OCI-LY7 (cell line): ENCODE data around the gene ESYT2. TPM values are rescaled to one million over a fixed set of nuclear protein-coding genes. Genes with fewer than 3 reads are reported as not detected.

Source experiments
- BruUV-seq: library from RNA; stranded (reverse); fragments of 400-500 nt; replicated peaks from 2 replicates; lab custom pipeline; 2021; lab: Mats Ljungman, UMichigan
- CTCF ChIA-PET: fragments of 300-600 bp; sonication (Branson Sonifier 250); formaldehyde crosslinking; loops from one replicate; lab custom pipeline; 2022; ENCODE audit warnings: antibody characterized with exemption; ENCODE audit not compliant: unreplicated experiment; lab: Charles Lee
- POLR2A ChIA-PET: fragments of 300-600 bp; sonication (Branson Sonifier 250); formaldehyde crosslinking; loops from one replicate; lab custom pipeline; 2022; ENCODE audit warnings: antibody characterized with exemption; lab: Charles Lee
- DNase-seq: peaks from one replicate; pipeline ENCODE4 v3.0.0-alpha.2; 2015; ENCODE audit warnings: low spot score
- H2AFZ ChIP-seq: fragments of 200-600 bp; sonication (generic), shearing (Covaris generic); 2 replicates; pipeline ENCODE4 v1.6.1; 2014; ENCODE audit warnings: mild to moderate bottlenecking, antibody characterized with exemption, low read length, moderate library complexity
- H3K27ac ChIP-seq: fragments of 200-600 bp; sonication (generic); 2 replicates; pipeline ENCODE4 v1.5.1; 2014; ENCODE audit warnings: mixed run types, low read depth, mild to moderate bottlenecking, moderate library complexity, low read length, inconsistent platforms; ENCODE audit not compliant: poor library complexity, severe bottlenecking
- H3K36me3 ChIP-seq: fragments of 200-600 bp; sonication (generic); 2 replicates; pipeline ENCODE4 v1.6.1; 2014; ENCODE audit warnings: mild to moderate bottlenecking, antibody characterized with exemption, low read length, moderate library complexity, mixed read lengths; ENCODE audit not compliant: insufficient read depth
- H3K4me1 ChIP-seq: fragments of 200-600 bp; sonication (generic); 2 replicates; pipeline ENCODE4 v1.5.1; 2014; ENCODE audit warnings: mild to moderate bottlenecking, low read length; ENCODE audit not compliant: insufficient read depth, poor library complexity, severe bottlenecking
- H3K4me2 ChIP-seq: fragments of 200-600 bp; sonication (generic); 2 replicates; pipeline ENCODE4 v1.6.1; 2014; ENCODE audit warnings: mild to moderate bottlenecking, low read length
- H3K4me3 ChIP-seq: fragments of 200-600 bp; sonication (generic); 2 replicates; pipeline ENCODE4 v1.5.1; 2014; ENCODE audit warnings: mild to moderate bottlenecking, low read depth, low read length; ENCODE audit not compliant: poor library complexity, severe bottlenecking
- H3K79me2 ChIP-seq: fragments of 200-600 bp; sonication (generic); 2 replicates; pipeline ENCODE4 v1.6.1; 2016; ENCODE audit warnings: low read depth, mild to moderate bottlenecking, low read length, moderate library complexity, mixed read lengths; ENCODE audit not compliant: insufficient read depth
- H3K9me2 ChIP-seq: fragments of 200-600 bp; sonication (generic); 2 replicates; pipeline ENCODE4 v1.6.1; 2016; ENCODE audit warnings: mild to moderate bottlenecking, low read length, mixed read lengths; ENCODE audit not compliant: insufficient read depth
- H3K9me3 ChIP-seq: fragments of 200-600 bp; sonication (generic); 2 replicates; pipeline ENCODE4 v1.6.1; 2014; ENCODE audit warnings: mild to moderate bottlenecking, mixed run types, low read length, mixed read lengths
- H4K20me1 ChIP-seq: fragments of 200-600 bp; sonication (generic); 2 replicates; pipeline ENCODE4 v1.6.1; 2014; ENCODE audit warnings: mild to moderate bottlenecking, antibody characterized with exemption, low read length, moderate library complexity, mixed read lengths; ENCODE audit not compliant: insufficient read depth
- EZH2phosphoT487 ChIP-seq: fragments of 200-600 bp; sonication (generic); IDR thresholded peaks from 2 replicates; pipeline ENCODE4 v1.6.1; 2018; ENCODE audit warnings: low read depth, borderline replicate concordance, mild to moderate bottlenecking, mixed run types, antibody characterized with exemption, low read length, moderate library complexity, mixed read lengths
- intact Hi-C: fragments of 100-400 bp; cut with micrococcal nuclease; formaldehyde crosslinking; loops from one replicate; pipeline ENCODE4 v1.10.0; 2022; ENCODE audit not compliant: unreplicated experiment
- total RNA-seq, 2 experiments: library from RNA; depleted of rRNA in 1 of 2; stranded (reverse); fragments of >200 nt in 1 of 2; shearing (Covaris generic) in 1 of 2; gene quantifications; 2 replicates each; pipeline ENCODE4 v1.2.3, GENCODE V29; 2014 to 2022
- TF ChIP-seq, protein P1 (sequence below): fragments of 200-600 bp; sonication (generic); conservative IDR thresholded peaks from 2 replicates; pipeline ENCODE4 v1.5.1; 2014; ENCODE audit warnings: mild to moderate bottlenecking, antibody characterized with exemption, low read length, moderate library complexity, mixed read lengths

ESYT2 gene
- total RNA-seq, 2 experiments from 2014 or later, result 24.2 to 33.7 TPM

DNA sequence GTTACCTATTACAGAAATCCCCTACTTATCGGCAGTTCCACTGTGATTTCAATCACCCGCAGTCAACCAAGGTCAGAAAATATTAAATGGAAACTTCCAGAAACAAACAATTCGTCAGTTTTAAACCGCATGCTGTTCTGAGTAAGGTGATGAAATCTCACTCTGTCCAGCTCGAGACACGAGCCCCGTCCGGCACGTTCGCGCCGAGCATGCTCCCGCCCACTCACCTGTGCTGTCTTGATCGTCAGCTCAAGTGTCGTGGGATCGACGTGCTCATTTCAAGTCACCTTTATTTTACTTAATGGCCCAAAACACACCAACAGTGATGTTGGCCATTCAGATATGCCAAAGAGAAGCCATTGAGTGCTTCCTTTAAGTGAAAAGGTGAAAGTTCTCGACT is 21.2 kb downstream of the ESYT2 start:
- no peaks in the 10 kb centered on the region for H3K9me2 ChIP-seq
- no peak for DNase-seq
- intact Hi-C loops, result no loop called here
- no peaks in the 10 kb centered on the region for H4K20me1 ChIP-seq
- peaks cover 32% of the 10 kb centered on the region for H3K9me3 ChIP-seq
- BruUV-seq, result no TSS peak
- ChIA-PET POLR2A (no interaction called here), CTCF (no interaction called here)
- no peak overlapping the region for H3K4me3 ChIP-seq
- H3K4me2 ChIP-seq, result no peak overlapping the region
- H3K36me3 ChIP-seq, result peaks cover 31% of the 10 kb centered on the region
- TF ChIP-seq, protein P1, sequence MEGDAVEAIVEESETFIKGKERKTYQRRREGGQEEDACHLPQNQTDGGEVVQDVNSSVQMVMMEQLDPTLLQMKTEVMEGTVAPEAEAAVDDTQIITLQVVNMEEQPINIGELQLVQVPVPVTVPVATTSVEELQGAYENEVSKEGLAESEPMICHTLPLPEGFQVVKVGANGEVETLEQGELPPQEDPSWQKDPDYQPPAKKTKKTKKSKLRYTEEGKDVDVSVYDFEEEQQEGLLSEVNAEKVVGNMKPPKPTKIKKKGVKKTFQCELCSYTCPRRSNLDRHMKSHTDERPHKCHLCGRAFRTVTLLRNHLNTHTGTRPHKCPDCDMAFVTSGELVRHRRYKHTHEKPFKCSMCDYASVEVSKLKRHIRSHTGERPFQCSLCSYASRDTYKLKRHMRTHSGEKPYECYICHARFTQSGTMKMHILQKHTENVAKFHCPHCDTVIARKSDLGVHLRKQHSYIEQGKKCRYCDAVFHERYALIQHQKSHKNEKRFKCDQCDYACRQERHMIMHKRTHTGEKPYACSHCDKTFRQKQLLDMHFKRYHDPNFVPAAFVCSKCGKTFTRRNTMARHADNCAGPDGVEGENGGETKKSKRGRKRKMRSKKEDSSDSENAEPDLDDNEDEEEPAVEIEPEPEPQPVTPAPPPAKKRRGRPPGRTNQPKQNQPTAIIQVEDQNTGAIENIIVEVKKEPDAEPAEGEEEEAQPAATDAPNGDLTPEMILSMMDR, result no peak
- no peak for TF ChIP-seq EZH2phosphoT487
- no peaks in the 10 kb centered on the region for H3K79me2 ChIP-seq
- H3K4me1 ChIP-seq, result peaks cover 13% of the 10 kb centered on the region
- H3K27ac ChIP-seq, result no peak overlapping the region
- no peak overlapping the region for H2AFZ ChIP-seq

DNA sequence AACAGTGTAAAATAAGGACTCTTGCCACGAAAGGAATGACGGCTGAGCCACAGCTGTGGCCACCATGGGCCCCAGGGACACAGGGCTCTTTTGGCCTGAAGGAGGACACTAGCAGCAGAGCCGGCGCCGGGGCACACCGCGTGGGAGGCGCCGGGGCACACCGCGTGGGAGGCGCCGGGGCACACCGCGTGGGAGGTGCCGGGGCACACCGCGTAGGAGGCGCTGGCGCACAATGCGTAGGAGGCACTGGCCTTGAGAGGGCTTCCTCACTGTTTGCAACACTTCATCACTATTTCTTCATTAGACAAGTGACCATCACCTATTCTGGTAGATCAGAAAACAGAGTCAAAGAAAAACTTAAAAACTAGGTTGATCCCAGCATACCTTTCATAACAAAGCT is 23.4 kb downstream of the ESYT2 start:
- H3K4me2 ChIP-seq, result no peak overlapping the region
- BruUV-seq, result no TSS peak
- H3K27ac ChIP-seq, result no peak overlapping the region
- H3K9me3 ChIP-seq, result peaks cover 38% of the 10 kb centered on the region
- intact Hi-C loops, result no loop called here
- CTCF ChIA-PET, result no interaction called here
- peak; percentile 63 for DNase-seq
- no peaks in the 10 kb centered on the region for H3K9me2 ChIP-seq
- H4K20me1 ChIP-seq, result no peaks in the 10 kb centered on the region
- H3K36me3 ChIP-seq, result peaks cover 31% of the 10 kb centered on the region
- H3K4me1 ChIP-seq, result peaks cover 5% of the 10 kb centered on the region
- H3K4me3 ChIP-seq, result no peak overlapping the region
- TF ChIP-seq EZH2phosphoT487, result no peak
- TF ChIP-seq, protein P1, result no peak
- H3K79me2 ChIP-seq, result peaks cover 5% of the 10 kb centered on the region; the same call in 1 of the 2 replicates
- POLR2A ChIA-PET, result interaction anchor here (0.6 kb wide), 1 partner anchor 24 kb away, joined by 3 read pairs; no protein-coding TSS in a partner anchor
- no peak overlapping the region for H2AFZ ChIP-seq

- Histone ChIP-seq H3K9me3 (peaks cover 38% of the 10 kb centered on the region), H2AFZ (no peak overlapping the region), H3K4me1 (peaks cover 5% of the 10 kb centered on the region), H3K4me2 (no peak overlapping the region), H3K4me3 (no peak overlapping the region), H3K79me2 (peaks cover 5% of the 10 kb centered on the region; the same call in 1 of the 2 replicates), H3K27ac (no peak overlapping the region), H4K20me1 (no peaks in the 10 kb centered on the region), H3K9me2 (no peaks in the 10 kb centered on the region), H3K36me3 (peaks cover 31% of the 10 kb centered on the region)
- BruUV-seq, result no TSS peak
- POLR2A ChIA-PET, result interaction anchor here (1.2 kb wide), 1 partner anchor 27 kb away, joined by 3 read pairs; no protein-coding TSS in a partner anchor
- CTCF ChIA-PET, result no interaction called here
- DNase-seq, result no peak
- intact Hi-C loops, result no loop called here
- TF ChIP-seq, protein P1, result no peak
- no peak for TF ChIP-seq EZH2phosphoT487
Measured at GRCh38 chr7:158805414-158805813, 23.9 kb downstream of the ESYT2 start.
